ENCODE results near the gene ADSL. TPM values are rescaled to one million over a fixed set of nuclear protein-coding genes. Genes with fewer than 3 reads are reported as not detected.

Gene ADSL
- total RNA-seq, 1 donor from 2014 or later: 41.0 TPM

GRCh38 chr22:40326905-40327735, 19.2 kb upstream of the ADSL start:
- Histone ChIP-seq H3K4me1 (peaks cover 11% of the 10 kb centered on the region), H3K27me3 (no peaks in the 10 kb centered on the region), H3K27ac (no peak overlapping the region), H3K36me3 (peaks cover 0 to 19% of the 10 kb centered on the region in 2 donors), H3K9me3 (no peaks in the 10 kb centered on the region), H3K4me3 (no peak overlapping the region)
- intact Hi-C loops (cut with DNase I): no loop called here
- no peak for DNase-seq (ENCODE audit: extremely low spot score in 2 of 2)
- TF ChIP-seq POLR2A (IDR thresholded peaks at IDR 0.05) (no peak), POLR2AphosphoS5 (IDR thresholded peaks at IDR 0.05; ENCODE audit: insufficient read depth in 1 of 2, low read depth in 1 of 2) (no peak), CTCF (IDR thresholded peaks at IDR 0.05) (no peak)

GRCh38 chr22:40328546-40329456, 17.5 kb upstream of the ADSL start:
- H3K9me3 ChIP-seq: no peaks in the 10 kb centered on the region
- H3K36me3 ChIP-seq: peaks cover 0 to 13% of the 10 kb centered on the region in 2 donors
- DNase-seq (ENCODE audit: extremely low spot score in 2 of 2): no peak
- peaks cover 11% of the 10 kb centered on the region for H3K4me1 ChIP-seq
- H3K27me3 ChIP-seq: no peaks in the 10 kb centered on the region
- intact Hi-C loops (cut with DNase I): no loop called here
- H3K27ac ChIP-seq: no peak overlapping the region
- H3K4me3 ChIP-seq: no peak overlapping the region
- no peak for TF ChIP-seq POLR2AphosphoS5 (IDR thresholded peaks at IDR 0.05; ENCODE audit: insufficient read depth in 1 of 2, low read depth in 1 of 2)
- TF ChIP-seq POLR2A (IDR thresholded peaks at IDR 0.05): no peak
- TF ChIP-seq CTCF (IDR thresholded peaks at IDR 0.05): no peak

GRCh38 chr22:40329466-40329865, 16.8 kb upstream of the ADSL start:
- DNase-seq (ENCODE audit: extremely low spot score in 2 of 2): no peak
- H3K36me3 ChIP-seq: peaks cover 0 to 13% of the 10 kb centered on the region in 2 donors
- intact Hi-C loops (cut with DNase I): no loop called here
- peaks cover 11% of the 10 kb centered on the region for H3K4me1 ChIP-seq
- no peak for TF ChIP-seq CTCF (IDR thresholded peaks at IDR 0.05)
- no peak for TF ChIP-seq POLR2A (IDR thresholded peaks at IDR 0.05)
- no peak for TF ChIP-seq POLR2AphosphoS5 (IDR thresholded peaks at IDR 0.05; ENCODE audit: insufficient read depth in 1 of 2, low read depth in 1 of 2)
- no peaks in the 10 kb centered on the region for H3K27me3 ChIP-seq
- no peak overlapping the region for H3K27ac ChIP-seq
- H3K9me3 ChIP-seq: no peaks in the 10 kb centered on the region
- no peak overlapping the region for H3K4me3 ChIP-seq

- Histone ChIP-seq H3K36me3 (peaks cover 0 to 10% of the 10 kb centered on the region in 2 donors), H3K4me1 (peaks cover 11% of the 10 kb centered on the region), H3K9me3 (no peaks in the 10 kb centered on the region), H3K27me3 (no peaks in the 10 kb centered on the region), H3K4me3 (no peak overlapping the region), H3K27ac (no peak overlapping the region)
- no peak for TF ChIP-seq CTCF (IDR thresholded peaks at IDR 0.05)
- no peak for TF ChIP-seq POLR2A (IDR thresholded peaks at IDR 0.05)
- TF ChIP-seq POLR2AphosphoS5 (IDR thresholded peaks at IDR 0.05; ENCODE audit: insufficient read depth in 1 of 2, low read depth in 1 of 2): no peak
- DNase-seq (ENCODE audit: extremely low spot score in 2 of 2): no peak
- intact Hi-C loops (cut with DNase I): no loop called here
Observed at GRCh38 chr22:40330086-40330485, 16.2 kb upstream of the ADSL start.
